A172 (cell line): Measurements from ENCODE around the gene RBKS. TPM values are rescaled to one million over a fixed set of nuclear protein-coding genes. Genes with fewer than 3 reads are reported as not detected.
A peak's percentile ranks its signal among the peaks of the same experiment; 100 is the strongest.
"Not testable (repeated sequence)": the region's sequence is repeated elsewhere in the genome, so short reads cannot be mapped to it uniquely, and the experiment has no call there.

ENCODE experiments used
- DNase-seq: peaks from one replicate; pipeline ENCODE4 v3.0.0-alpha.2; 2015; ENCODE audit warnings: low spot score
- total RNA-seq: library from RNA; depleted of rRNA; stranded (reverse); fragments of >200 nt; shearing (Covaris generic); gene quantifications from 2 replicates; pipeline ENCODE4 v1.2.3, GENCODE V29; 2014

The RBKS gene
- total RNA-seq, 1 experiment from 2014 or later: 2.2 TPM

DNA sequence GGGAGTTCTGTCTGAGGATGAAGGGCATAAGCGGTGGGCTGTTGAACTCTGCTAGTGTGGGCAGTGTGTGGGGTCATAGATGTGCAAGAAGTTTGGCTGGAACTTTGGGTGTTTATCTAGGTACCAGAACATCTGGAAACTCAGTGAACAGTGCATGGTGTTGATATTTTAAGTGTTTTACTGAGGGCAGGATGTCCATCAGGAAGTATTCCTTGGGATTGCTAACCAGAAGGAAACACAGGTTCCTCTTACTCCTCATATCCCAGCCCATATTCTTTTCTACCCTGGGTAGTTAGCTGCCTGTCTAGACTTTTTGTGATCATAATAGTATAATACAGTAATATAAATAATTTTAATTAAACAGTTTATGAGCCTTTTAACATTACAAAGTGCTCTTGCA is 15.9 kb upstream of the RBKS start:
- DNase-seq: no peak

DNA sequence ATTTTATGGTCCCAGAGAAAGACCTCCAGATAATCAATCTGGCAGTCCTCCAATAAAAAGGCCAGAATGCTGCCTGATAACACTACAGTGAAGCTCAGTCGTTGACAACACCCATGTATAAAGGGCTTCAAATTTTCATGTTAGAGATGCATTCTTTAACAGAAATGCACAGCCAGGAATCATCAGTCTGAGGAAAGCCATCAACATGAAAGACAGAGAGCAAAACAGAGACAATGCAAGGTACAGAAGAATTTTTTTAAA is 14.1 kb upstream of the RBKS start:
- no peak for DNase-seq

DNA sequence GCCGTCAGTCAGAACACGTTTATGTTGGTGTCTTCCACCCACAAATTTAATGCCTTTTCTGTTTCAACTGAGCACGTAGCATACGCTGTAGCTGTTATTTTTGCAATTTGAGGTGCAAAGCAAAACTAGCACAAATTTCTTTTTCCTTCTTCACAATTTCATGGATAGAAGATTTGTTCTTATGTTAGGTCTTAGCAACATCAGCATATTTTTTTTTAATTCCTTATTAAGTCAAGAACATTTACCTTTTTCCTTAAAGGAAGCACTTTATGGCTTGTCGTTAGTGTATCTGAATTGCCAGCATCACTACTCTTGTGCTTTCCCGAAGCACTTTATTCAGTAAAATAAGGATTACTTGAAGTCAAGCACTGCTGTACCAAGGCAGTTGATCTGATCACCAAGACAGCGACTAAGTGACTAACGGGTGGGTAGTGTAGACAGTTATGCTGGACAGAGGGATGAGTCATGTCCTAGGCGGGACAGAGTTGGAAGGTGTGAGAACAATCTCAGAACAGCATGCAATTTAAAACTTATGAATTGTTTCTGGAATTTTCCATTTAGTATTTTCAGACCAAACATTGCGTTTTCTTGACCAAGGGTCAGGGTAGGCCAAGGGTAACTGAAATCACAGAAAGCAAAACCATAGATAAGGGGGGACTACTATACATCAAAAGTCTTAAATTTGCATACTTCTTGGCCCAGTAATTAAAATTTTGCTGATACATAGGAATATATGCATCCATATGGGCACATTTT is 13.6 kb upstream of the RBKS start:
- peak; percentile 76 for DNase-seq

DNA sequence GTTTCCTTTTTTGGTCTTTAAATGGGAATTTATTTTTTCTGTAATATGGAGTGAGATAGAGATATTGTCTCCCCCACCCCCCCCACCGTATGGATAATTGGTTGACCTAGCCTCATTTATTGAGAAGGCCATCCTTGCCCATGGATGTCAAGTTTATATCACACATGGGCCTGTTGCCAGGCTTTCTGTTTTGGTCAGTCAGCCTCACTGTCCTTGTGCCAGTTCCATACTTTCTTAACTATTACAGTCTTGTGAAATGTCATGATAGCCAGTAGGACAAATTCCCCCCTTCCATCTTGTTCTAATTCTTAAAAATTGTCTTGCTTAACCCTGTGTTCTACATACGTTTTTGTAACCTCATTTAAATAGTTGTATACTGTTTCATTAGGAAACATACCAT is 12.8 kb upstream of the RBKS start:
- DNase-seq: no peak

DNA sequence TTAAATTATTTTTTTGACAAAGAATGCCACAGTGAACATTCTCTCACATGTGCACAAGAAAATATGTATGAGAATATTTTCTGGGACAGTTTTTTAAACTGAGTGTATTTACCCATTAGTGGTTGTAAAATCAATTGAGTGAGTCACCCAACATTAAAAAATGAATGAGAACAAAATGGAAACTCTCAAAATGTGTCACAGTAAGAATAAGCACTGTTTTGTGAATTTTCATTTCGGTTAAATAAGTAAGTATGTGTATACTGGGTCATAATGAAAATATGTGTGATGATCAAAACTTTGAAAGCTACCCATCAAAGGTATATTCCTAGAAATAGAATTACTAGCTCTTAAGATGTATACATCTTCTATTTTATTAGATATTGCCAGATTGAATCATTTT is 11.9 kb upstream of the RBKS start:
- DNase-seq: no peak

DNA sequence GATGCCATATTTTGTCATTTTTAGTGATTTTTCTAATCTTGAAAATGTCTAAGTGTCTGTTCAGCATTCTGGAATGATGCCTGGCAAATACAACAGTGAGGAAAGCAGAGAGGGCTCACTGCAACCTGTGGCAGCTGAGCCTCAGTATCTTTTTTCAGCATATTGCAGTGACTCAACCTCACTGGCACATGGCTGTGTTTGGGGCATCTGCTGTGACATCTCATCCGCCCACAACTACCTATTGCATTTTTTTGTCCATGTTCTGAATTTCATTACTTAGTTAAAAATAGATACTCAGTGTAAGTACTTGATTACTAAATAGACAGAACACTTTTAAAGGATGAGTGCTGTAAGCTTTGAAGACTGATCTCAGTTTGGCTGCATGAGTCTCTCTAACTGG is 11.0 kb upstream of the RBKS start:
- no peak for DNase-seq

DNA sequence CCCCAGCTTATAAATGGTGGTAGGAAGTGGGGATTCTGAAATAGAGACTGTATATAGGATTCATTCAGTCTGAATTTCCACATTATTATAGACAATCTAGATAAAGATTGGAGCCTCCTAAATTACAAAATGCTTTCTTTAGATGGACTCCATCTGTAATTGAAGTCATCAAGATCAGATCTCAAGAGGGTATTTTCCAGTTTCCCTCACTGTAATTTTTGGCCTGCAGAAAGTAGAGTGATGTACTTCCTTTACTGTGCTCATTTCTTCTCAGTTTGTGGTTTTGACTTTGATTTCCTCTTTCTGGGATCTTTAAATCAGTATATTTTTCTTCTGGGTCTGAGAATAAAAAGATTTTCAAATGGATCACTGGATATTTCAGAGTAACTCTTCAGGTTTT is 7.5 kb upstream of the RBKS start:
- no peak for DNase-seq

DNA sequence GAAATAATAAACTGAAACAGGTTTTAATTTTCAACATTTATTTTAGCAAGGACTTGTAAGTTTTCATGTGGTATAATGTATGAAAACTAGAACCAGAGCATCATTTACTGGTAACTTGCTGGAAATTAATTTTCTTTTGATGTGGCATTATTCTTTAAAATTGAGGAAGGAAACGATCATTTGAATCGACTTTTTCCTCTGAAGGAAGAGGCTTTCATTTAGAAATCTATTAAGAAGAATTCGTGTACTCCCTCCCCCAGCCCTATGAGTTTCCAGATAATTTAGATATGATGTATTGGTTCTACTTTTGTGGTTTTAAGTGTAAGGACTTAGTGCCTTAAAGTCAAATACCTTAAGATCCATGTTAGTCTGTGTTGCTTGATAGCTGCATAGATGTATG is 2.8 kb upstream of the RBKS start:
- no peak for DNase-seq

DNA sequence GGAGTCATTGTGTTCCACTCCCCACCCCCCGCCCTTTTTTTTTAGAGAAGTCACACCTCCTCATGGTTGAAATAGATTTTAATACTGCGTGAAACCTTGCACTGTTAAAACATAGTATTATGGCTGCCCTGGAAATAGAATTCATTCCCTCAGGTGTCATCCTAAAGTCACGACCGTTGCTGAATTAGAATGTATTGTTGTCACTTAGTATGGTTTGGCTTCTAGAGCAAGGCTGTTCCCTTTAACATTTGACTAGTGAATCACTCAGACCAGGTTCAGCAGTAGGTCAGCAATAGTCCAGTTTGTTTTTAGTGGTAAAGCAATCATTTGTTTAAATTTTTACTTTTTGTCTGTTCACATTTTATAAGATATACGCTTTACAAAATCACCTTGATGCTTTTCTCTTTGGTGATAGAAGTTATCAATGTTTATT is 1.5 kb upstream of the RBKS start:
- DNase-seq: no peak

DNA sequence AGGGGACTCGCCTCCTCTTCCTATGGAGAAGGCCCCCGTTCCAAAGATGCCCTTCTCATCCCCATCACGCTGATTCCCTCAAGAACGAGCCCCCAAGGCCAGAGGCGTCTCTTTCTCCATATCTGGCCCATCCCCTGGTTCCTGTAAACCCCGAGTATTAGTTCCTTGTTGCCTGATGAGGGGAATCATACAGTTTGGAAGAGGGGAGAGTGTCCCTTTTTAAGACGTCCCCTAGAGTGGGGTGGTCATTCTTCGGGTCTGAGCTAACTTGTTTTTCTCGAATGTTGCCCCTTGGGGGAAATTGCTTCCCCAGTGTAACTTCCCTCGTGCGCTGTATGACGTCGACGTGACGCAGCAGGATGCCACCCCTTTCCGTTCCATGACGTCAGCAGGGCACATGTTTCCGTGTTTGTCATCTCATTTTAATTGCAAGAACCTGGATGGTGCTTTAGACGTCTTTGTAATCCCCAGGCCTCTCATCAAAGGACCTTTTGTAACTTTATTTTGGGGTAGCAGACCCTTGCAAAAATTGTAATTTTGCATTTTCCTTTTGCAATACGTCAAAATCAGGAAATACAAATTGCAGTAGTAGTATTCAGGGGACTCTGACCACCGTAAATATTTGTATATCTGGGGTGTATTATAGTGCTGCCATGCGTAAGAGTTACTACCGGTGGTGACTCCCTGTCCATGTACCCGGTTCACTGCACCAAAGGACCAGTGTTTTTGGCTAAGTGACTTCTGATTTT is 911 bp upstream of the RBKS start:
- peak; percentile 75 for DNase-seq

DNA sequence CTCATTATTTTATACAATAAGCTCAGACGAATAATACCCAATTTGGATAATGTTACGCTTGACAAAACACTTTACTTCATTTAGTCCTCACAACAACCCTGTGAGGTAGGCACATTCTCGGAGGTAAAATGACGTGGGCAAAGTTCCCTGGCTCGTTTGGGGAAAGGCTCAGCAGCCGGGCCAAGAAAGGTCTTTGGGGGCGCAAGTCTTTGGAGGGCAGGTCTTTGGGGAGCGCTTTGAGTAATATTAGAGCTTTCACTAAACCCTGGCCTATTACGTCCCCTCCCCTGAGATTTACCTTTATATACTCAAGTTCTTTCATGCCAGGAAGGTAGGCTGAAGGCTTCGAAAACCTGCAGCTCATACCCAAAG is 427 bp downstream of the RBKS start:
- no peak for DNase-seq

DNA sequence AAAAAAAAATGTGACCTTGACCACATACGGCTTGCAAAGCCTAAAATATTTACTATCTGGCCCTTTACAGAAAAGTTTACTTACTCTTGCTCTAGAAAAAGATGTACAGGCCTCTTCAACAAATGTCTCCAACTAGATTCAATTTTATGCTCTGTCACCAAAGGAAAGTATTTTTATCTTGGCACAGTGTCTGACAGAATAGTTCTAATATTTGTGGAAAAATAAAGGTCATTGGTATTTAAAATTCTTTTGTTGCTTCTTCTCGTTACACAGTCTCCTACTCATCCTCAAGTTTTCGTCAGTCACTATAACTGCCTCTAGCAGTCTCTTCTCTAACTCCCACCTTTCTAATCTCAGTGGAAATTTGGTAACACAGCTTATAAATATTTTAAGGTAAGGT is 1.4 kb downstream of the RBKS start:
- no peak for DNase-seq

DNA sequence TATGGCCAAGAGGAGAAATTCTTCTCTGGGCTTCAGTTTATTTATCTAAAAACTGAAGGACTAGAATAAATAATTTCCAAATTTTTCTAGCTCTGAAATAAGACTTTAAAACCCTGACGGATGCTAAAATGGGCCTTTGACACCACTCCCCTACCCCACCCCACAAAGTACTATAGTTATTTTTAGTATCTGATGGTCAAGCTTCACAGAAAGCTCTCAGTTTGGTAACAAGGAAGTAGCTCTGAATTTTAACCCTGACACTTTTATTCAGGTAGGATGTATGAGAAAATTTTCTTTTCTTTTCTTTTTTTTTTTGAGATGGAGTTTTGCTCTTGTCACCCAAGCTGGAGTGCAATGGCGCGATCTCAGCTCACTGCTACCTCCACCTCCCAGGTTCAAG is 2.4 kb downstream of the RBKS start:
- DNase-seq: no peak

DNA sequence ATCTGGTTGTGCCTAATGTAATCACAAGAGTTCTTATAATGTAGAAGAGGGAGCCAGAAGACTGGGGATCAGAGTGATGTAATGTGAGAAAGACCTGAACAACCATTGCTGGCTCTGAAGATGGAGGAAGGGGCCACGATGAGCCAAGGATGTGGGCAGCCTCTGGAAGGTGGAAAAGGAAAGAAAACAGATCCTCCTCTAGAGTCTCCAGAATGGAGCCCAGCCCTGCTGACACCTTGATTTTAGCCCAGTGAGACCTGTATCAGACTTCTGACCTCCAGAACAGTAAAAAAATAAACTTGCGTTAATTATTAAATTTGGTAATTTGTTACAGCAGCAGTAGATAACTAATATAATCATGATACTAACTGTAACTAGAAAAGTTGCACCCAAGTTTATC is 3.1 kb downstream of the RBKS start:
- no peak for DNase-seq

DNA sequence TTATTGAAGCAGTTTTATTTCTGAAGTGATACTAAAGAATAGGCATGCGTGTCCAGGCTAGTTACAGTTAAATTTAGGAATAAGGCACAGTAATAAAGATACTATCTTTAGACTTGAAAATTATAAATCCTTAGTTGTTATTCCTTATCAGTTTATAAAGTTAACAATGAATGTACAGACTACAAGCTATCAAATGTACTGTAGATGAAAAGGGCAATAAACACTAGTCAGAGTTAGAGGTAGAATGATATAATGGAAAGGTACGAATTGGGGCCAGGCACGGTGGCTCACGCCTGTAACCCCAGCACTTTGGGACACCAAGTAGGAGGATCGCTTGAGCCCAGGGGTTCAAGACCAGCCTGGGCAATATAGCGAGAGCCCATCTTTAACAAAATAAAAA is 3.9 kb downstream of the RBKS start:
- no peak for DNase-seq

DNA sequence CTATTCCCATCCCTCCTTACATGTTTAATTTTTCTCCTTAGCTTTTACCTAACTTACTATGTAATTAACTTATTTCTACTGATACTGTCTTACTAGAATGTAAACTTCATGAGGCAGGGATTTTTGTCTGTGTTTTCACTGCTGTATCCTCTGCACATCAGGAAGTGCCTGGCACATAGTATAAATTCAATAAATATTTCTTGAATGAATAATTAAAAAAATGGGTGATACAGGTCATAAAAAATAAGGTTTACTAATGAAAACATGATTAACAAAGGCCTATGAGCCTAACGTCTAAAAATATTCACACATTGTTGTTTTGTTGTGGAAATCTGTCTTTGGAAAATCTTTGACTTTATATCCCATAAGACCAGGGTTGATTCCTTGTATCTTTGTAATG is 4.5 kb downstream of the RBKS start:
- no peak for DNase-seq

DNA sequence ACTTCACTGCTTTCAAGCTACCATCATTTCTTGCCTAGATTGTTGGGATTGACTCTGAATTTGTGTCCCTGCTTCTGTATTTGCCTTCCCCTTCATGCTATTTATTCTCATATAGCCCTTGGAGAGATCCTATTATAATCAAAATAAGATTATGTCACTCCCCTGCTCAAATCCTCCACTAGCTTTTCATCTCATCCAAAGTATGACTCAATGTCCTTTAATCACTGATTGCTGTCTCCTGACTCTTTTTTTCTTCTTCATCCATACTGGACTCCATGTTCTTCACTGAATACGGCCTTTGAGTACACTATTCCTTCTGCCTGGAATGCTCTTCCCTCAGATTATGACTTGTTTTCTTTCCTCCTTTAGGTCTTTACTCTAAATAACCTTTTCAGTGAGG is 5.0 kb downstream of the RBKS start:
- peak; percentile 18 for DNase-seq

DNA sequence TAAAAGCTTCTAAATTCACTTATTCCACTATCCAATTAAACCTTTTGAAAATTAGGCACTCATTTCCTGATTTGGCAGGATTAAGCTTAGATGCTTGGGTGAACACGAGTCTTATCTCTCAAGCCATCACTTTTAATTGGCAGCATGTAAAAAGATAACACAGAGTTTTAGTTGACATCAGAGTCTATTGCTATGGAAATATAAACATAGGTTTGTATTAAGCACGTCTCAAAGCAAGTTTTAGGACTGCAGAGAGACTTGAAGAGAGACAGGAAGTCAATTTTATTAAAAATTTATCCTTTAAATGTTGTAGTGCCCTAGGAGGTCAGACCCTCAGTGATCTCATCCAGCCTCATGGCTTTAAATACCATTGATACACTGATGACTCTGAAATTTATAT is 5.6 kb downstream of the RBKS start:
- DNase-seq: no peak

DNA sequence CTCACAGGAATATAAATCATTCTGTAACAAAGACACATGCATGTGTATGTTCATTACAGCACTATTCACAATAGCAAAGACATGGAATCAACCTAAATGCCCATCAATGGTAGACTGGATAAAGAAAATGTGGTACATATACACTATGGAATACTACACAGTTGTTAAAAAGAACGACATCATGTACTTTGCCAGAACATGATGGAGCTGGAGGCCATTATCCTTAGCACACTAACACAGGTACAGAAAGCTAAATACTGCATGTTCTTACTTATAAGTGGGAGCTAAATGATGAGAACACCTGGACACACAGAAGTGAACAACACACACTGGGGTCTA is 7.6 kb downstream of the RBKS start:
- not testable (repeated sequence) for DNase-seq

DNA sequence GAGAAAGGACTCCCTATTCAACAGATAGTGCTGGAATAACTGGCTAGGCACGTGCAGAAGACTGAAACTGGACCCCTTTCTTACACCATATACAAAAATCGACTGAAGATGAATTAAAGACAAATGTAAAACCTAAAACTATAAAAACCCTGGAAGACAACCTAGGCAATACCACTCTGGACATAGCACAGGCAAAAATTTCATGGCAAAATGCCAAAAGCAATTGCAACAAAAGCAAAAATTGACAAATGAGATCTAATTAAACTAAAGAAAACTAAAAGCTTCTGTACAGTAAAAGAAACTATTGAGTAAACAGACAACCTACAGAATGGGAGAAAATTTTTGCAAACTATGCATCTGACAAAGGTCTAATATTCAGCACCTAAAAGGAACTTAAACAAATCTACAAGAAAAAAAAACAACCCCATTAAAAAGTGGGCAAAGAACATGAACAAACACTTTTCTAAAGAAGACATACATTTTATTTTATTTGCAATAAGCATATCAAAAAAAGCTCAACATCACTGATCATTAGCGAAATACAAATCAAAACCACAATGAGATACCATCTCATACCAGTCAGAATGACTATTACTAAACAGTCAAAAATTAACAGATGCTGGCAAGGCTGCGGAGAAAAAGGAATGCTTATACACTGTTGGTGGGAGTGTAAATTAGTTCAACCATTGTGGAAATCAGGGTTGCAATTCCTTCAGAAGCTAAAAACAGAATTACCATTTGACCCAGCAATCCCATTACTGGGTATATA is 8.2 kb downstream of the RBKS start:
- not testable (repeated sequence) for DNase-seq

DNA sequence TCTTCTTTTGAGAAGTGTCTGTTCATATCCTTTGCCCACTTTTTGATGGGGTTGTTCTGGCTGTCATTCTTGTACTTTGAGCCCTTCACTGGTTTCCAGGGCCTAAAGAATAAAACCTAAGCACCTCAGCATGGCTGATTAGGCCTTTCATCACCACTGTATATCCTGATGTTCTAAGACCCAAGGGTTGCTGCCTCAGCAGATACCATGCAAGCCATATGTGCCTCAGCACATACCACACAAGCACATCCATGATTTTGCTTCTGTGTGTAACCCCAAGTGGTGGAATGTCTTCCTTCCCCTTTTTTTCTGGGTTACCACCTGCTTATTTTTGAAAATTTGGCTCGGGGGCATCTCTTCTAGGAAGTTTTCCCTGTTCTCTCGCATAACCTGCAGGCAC is 11.4 kb downstream of the RBKS start:
- DNase-seq: no peak

DNA sequence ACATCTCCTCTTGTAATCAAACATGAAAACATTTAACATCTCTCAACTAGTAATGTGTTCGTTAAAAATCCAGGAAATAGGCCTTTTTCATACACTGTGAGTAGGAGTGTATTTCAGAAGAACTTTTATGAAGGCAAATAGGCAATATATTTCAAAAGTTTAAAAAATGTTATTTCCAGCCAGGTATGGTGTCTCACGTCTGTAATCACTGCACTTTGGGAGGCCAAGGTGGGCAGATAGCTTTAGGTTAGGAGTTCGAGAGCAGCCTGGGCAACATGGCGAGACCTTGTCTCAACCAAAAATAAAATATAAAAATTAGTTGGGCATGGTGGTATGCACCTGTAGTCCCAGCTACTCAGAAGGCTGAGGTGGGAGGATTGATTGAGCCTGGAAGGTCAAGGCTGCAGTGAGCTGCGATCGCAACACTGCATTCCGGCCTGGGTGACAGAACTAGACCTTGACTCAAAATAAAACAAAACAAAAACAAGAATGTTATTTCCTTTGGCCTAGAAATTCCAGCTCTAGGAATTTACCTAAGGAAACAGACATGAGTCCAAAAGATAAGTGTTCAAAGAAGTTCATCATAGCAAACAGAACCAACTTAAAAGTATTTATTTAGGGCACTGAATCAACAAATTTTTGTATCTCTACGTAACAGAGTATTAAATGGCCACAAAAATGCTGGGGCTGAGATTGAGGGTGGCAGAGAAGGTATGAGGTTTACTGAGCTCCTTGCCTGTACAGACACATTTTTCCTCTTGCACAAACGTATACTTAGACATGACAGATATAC is 14.9 kb downstream of the RBKS start:
- DNase-seq: no peak
